ENCODE results near the gene INSYN2A. TPM values are rescaled to one million over a fixed set of nuclear protein-coding genes. Genes with fewer than 3 reads are reported as not detected.

INSYN2A gene
- total RNA-seq, 2 donors from 2014 or later = 0.14 to 4.0 TPM

DNA sequence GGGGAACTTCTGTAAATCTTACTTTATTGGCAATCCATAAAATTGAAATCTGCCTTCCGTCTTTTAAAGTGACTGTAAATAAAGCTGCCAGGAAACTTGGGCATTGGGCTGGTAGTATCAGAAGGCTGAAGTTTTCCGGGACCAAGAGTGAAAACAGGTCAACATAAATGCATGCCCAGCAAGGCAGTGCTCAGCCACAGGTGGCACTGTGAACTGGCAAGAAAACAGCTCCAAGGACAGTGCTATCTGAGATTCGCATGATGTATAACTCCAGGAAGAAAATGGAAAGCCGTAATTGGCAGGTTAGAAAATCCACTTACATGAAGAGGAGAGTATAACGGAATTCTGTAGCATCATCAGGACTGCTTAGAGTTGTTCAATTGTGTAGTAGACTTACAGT lies 1.9 kb upstream of the INSYN2A start:
- TF ChIP-seq POLR2AphosphoS5 (IDR thresholded peaks at IDR 0.05) (no peak), POLR2A (IDR thresholded peaks at IDR 0.05) (no peak)
- TF ChIP-seq, protein P1, sequence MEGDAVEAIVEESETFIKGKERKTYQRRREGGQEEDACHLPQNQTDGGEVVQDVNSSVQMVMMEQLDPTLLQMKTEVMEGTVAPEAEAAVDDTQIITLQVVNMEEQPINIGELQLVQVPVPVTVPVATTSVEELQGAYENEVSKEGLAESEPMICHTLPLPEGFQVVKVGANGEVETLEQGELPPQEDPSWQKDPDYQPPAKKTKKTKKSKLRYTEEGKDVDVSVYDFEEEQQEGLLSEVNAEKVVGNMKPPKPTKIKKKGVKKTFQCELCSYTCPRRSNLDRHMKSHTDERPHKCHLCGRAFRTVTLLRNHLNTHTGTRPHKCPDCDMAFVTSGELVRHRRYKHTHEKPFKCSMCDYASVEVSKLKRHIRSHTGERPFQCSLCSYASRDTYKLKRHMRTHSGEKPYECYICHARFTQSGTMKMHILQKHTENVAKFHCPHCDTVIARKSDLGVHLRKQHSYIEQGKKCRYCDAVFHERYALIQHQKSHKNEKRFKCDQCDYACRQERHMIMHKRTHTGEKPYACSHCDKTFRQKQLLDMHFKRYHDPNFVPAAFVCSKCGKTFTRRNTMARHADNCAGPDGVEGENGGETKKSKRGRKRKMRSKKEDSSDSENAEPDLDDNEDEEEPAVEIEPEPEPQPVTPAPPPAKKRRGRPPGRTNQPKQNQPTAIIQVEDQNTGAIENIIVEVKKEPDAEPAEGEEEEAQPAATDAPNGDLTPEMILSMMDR (IDR thresholded peaks at IDR 0.05) = no peak
- no peaks in the 10 kb centered on the region for H3K27me3 ChIP-seq (replicated peaks; ENCODE audit: insufficient read depth)
- H3K4me3 ChIP-seq = no peak overlapping the region
- no peaks in the 10 kb centered on the region for H3K4me1 ChIP-seq (replicated peaks)
- H3K27ac ChIP-seq = no peak overlapping the region
- 87% methylated on average over 5 of the region's 5 CpGs for WGBS
- DNase-seq (ENCODE audit: low spot score) = no peak
- intact Hi-C loops (cut with DNase I) = no loop called here
- no peaks in the 10 kb centered on the region for H3K9me3 ChIP-seq
- no peaks in the 10 kb centered on the region for H3K36me3 ChIP-seq

DNA sequence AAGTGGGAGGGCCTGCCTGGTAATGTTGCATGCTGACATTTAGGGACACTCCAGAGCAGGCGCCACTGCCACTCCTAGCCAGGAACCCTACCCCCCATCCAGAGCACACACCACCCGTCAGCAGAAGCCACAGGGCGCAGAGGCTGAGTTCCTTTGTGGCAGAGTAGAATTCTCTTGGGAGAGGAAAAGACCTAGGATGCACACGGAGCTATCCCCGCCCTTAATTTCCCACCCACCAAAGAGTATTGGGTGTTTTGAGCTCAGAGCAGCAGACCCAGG lies 702 bp upstream of the INSYN2A start:
- no peak for DNase-seq (ENCODE audit: low spot score)
- intact Hi-C loops (cut with DNase I) = no loop called here
- Histone ChIP-seq H3K4me1 (replicated peaks) (no peaks in the 10 kb centered on the region), H3K27me3 (replicated peaks; ENCODE audit: insufficient read depth) (no peaks in the 10 kb centered on the region), H3K36me3 (no peaks in the 10 kb centered on the region), H3K27ac (no peak overlapping the region), H3K9me3 (no peaks in the 10 kb centered on the region), H3K4me3 (peak overlapping the region; percentile 28 to 37)
- no peak for TF ChIP-seq POLR2A (IDR thresholded peaks at IDR 0.05)
- TF ChIP-seq, protein P1 (IDR thresholded peaks at IDR 0.05) = no peak
- WGBS = 50% methylated on average over 5 of the region's 5 CpGs

DNA sequence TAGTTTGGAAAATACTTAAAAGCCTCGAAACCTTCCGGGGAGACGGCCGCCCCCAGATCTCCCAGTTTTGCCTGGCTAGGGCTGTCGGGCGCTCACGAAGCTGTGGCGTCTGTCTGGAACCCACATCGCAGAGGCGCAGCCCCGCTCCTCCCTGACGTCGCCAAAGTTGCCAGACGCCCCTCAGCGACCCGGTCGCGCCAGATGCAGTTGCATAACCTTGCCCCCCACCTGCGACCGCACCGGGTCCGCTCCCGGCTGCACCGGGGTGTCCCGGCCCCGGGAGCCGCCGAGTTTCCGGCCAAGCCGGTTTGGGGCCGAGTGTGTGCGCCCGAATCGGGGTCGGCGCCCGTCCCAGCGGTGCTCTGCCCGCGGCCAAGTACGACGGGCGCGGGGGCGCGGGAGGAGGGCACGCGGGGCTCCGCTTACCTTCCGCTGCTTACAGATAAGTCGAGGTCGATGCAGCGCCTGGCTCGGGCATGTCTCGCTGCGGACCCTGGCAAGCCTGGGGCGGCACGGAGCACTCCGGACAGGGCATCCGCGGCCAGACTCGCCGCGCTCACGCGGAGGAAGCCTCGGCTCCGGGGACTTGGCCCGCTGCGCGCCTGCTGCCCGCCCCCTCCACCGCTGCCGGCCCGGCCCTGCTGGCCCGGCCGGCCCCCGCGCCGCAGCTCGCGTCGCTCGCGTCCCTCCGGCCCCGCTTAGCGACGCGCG lies 665 bp downstream of the INSYN2A start:
- Histone ChIP-seq H3K4me1 (replicated peaks) (no peaks in the 10 kb centered on the region), H3K4me3 (peak overlapping the region; percentile 28 to 37), H3K9me3 (no peaks in the 10 kb centered on the region), H3K36me3 (no peaks in the 10 kb centered on the region), H3K27me3 (replicated peaks; ENCODE audit: insufficient read depth) (no peaks in the 10 kb centered on the region), H3K27ac (peak overlapping the region in 1 of 2 donors; percentile 30)
- WGBS = under 1% methylated on average over 61 of the region's 91 CpGs
- DNase-seq (ENCODE audit: low spot score) = no peak
- intact Hi-C loops (cut with DNase I) = no loop called here
- TF ChIP-seq, protein P1 (IDR thresholded peaks at IDR 0.05) = no peak
- TF ChIP-seq POLR2AphosphoS5 (IDR thresholded peaks at IDR 0.05) = no peak
- TF ChIP-seq POLR2A (IDR thresholded peaks at IDR 0.05) = no peak

DNA sequence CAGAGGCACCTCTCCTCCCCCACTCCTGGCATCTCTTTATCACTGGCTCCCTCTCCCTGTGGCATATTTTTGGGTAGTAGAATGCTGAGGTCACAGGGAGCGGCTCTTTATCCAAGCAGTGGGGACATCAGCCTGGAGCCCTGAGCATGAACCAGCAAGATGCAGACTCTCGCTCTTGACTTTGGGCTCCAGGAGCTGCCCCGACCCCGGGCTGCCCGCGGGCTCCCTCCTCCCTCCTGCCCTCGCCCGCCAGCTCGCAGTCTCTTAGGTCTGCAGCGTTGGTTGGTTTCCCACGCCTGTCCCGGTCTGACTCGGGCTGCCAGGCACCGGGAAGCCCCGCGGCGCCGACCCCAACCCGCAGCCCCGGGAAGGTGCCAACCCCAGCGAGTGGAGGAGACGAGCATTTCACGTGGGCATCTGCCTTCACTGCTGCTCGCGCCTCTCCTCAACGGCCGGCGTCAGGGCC lies 1.3 kb downstream of the INSYN2A start:
- TF ChIP-seq POLR2A (IDR thresholded peaks at IDR 0.05) (no peak), POLR2AphosphoS5 (IDR thresholded peaks at IDR 0.05) (no peak)
- TF ChIP-seq, protein P1 (IDR thresholded peaks at IDR 0.05) = no peak
- no peaks in the 10 kb centered on the region for H3K27me3 ChIP-seq (replicated peaks; ENCODE audit: insufficient read depth)
- 9% methylated on average over 28 of the region's 28 CpGs for WGBS
- H3K27ac ChIP-seq = peak overlapping the region in 1 of 2 donors; percentile 30
- H3K4me1 ChIP-seq (replicated peaks) = no peaks in the 10 kb centered on the region
- DNase-seq (ENCODE audit: low spot score) = no peak
- peak overlapping the region; percentile 28 to 37 for H3K4me3 ChIP-seq
- H3K9me3 ChIP-seq = no peaks in the 10 kb centered on the region
- intact Hi-C loops (cut with DNase I) = no loop called here
- H3K36me3 ChIP-seq = no peaks in the 10 kb centered on the region

DNA sequence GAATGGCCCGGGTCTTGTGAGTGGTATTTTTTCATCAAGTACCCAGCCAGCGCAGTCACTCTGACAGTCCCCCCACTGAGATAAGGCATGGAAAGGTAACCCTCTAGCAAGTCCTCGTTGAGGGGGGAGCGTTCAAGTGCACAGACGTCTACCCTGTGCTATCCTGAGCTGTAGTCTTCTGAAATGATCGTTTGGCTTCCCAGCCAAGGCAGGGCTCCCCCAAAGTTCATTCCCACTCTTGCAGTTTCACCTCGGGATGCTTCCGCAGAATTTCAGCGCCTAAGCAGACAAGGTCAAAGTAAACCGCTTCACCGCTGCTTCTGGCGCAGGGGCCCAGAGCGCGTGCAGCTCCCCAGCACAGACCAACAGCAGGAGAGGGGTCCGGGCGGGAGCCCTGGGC lies 1.8 kb downstream of the INSYN2A start:
- DNase-seq (ENCODE audit: low spot score) = no peak
- intact Hi-C loops (cut with DNase I) = no loop called here
- TF ChIP-seq, protein P1 (IDR thresholded peaks at IDR 0.05) = no peak
- TF ChIP-seq POLR2AphosphoS5 (IDR thresholded peaks at IDR 0.05) = no peak
- no peak for TF ChIP-seq POLR2A (IDR thresholded peaks at IDR 0.05)
- Histone ChIP-seq H3K27ac (no peak overlapping the region), H3K27me3 (replicated peaks; ENCODE audit: insufficient read depth) (no peaks in the 10 kb centered on the region), H3K36me3 (no peaks in the 10 kb centered on the region), H3K4me1 (replicated peaks) (no peaks in the 10 kb centered on the region), H3K4me3 (no peak overlapping the region), H3K9me3 (no peaks in the 10 kb centered on the region)
- 68% methylated on average over 16 of the region's 16 CpGs for WGBS
